HepG2 (cell line): ENCODE results near the gene TSPAN32. TPM values are rescaled to one million over a fixed set of nuclear protein-coding genes. Genes with fewer than 3 reads are reported as not detected.

ENCODE experiments used
- ATAC-seq: fragments of 200-7000 bp; cut with Tn5 transposase; 3 replicates; pipeline ENCODE4 v1.9.1; 2020; ENCODE audit warnings: mild to moderate bottlenecking, moderate library complexity
- BruUV-seq: library from RNA; stranded (reverse); fragments of 400-500 nt; replicated peaks from 2 replicates; lab custom pipeline; 2021; lab: Mats Ljungman, UMichigan
- CTCF ChIA-PET: fragments of 300-600 bp; formaldehyde crosslinking; extraction: SDS; loops from one replicate; lab custom pipeline; 2021; ENCODE audit warnings: low total read pairs, inconsistent platforms, low intra/inter-chr PET ratio; lab: Yijun Ruan, JAX
- POLR2A ChIA-PET: fragments of 350-600 bp; sonication (Branson Sonifier 250); formaldehyde crosslinking; loops from one replicate; lab custom pipeline; 2020; ENCODE audit warnings: antibody characterized with exemption, inconsistent platforms; lab: Yijun Ruan, JAX
- DNase-seq: peaks from one replicate; pipeline ENCODE4 v3.0.0-alpha.2; 2015; ENCODE audit warnings: low spot score
- FAIRE-seq: peaks from 3 replicates; lab custom pipeline; 2011; peaks lifted over from hg19 to GRCh38; lab: Jason Lieb, UNC
- H2AFZ ChIP-seq: one replicate; pipeline ENCODE4 v1.6.1; 2011; ENCODE audit warnings: low read length, inconsistent platforms
- H3K27ac ChIP-seq: fragments of 300-600 bp; 3 replicates; pipeline ENCODE4 v1.8.0; 2011; ENCODE audit warnings: mixed run types, mild to moderate bottlenecking, mixed read lengths, low read length, inconsistent platforms; ENCODE audit not compliant: insufficient read depth; ENCODE audit errors: extremely low read length
- H3K27me3 ChIP-seq, 2 experiments: fragments of 200-600 bp in 1 of 2; 2 replicates in 1 of 2; 3 replicates in 1 of 2; pipeline versions ENCODE4 v1.6.0 to v1.8.0; 2011; ENCODE audit warnings: low read length in 2 of 2, mild to moderate bottlenecking in 2 of 2, moderate library complexity in 2 of 2, inconsistent platforms in 1 of 2; ENCODE audit not compliant: insufficient read depth in 2 of 2, control insufficient read depth in 1 of 2
- H3K36me3 ChIP-seq, 2 experiments: fragments of 200-600 bp in 1 of 2; replicated peaks in 1 of 2; 2 replicates in 1 of 2; 3 replicates in 1 of 2; pipeline versions ENCODE4 v1.5.1 to v1.8.0; 2011; ENCODE audit warnings: low read length in 2 of 2, inconsistent platforms in 1 of 2; ENCODE audit not compliant: insufficient read depth in 2 of 2, control insufficient read depth in 1 of 2
- H3K4me1 ChIP-seq: 2 replicates; pipeline ENCODE4 v1.5.1; 2012; ENCODE audit warnings: low read length, inconsistent platforms; ENCODE audit not compliant: insufficient read depth
- H3K4me2 ChIP-seq: 2 replicates; pipeline ENCODE4 v1.6.0; 2011; ENCODE audit warnings: low read depth, low read length, inconsistent platforms
- H3K4me3 ChIP-seq, 3 experiments: fragments of 200-600 bp in 1 of 3; sonication (generic), shearing (Covaris generic) in 1 of 3; replicated peaks in 1 of 3; 2 replicates each; pipeline ENCODE4 v1.5.1; 2011 to 2016; ENCODE audit warnings: low read length in 3 of 3, inconsistent platforms in 2 of 3, low read depth in 2 of 3, mild to moderate bottlenecking in 2 of 3, control low read depth in 1 of 3, mixed read lengths in 1 of 3; ENCODE audit not compliant: insufficient read depth in 1 of 3
- H3K79me2 ChIP-seq: one replicate; pipeline ENCODE4 v1.6.1; 2011; ENCODE audit warnings: low read length, inconsistent platforms; ENCODE audit not compliant: insufficient read depth
- H3K9ac ChIP-seq: 2 replicates; pipeline ENCODE4 v1.6.0; 2011; ENCODE audit warnings: mild to moderate bottlenecking, low read depth, low read length, inconsistent platforms; ENCODE audit not compliant: insufficient read depth
- H3K9me3 ChIP-seq: 2 replicates; pipeline ENCODE4 v1.5.1; 2012; ENCODE audit warnings: mild to moderate bottlenecking, low read length
- H4K20me1 ChIP-seq: 2 replicates; pipeline ENCODE4 v1.6.0; 2011; ENCODE audit warnings: inconsistent platforms, mild to moderate bottlenecking, low read length, moderate library complexity; ENCODE audit not compliant: insufficient read depth
- ARHGAP35 ChIP-seq: sonication (generic); formaldehyde crosslinking; IDR thresholded peaks from 2 replicates; pipeline ENCODE4 v1.9.0; 2022; ENCODE audit warnings: mild to moderate bottlenecking, inconsistent platforms, moderate library complexity, missing genetic modification reagents, borderline replicate concordance
- FOXM1 ChIP-seq: sonication (generic); formaldehyde crosslinking; IDR thresholded peaks from 2 replicates; pipeline ENCODE4 v1.5.0; 2020; ENCODE audit warnings: missing genetic modification reagents
- MTF2 ChIP-seq: sonication (generic); formaldehyde crosslinking; IDR thresholded peaks from 2 replicates; pipeline ENCODE4 v1.5.0; 2020; ENCODE audit warnings: missing genetic modification reagents, borderline replicate concordance
- NR3C1 ChIP-seq: sonication (generic); formaldehyde crosslinking; IDR thresholded peaks from 2 replicates; pipeline ENCODE4 v1.4.0; 2020; ENCODE audit warnings: missing genetic modification reagents
- ZFP36L2 ChIP-seq: sonication (generic); formaldehyde crosslinking; IDR thresholded peaks from 2 replicates; pipeline ENCODE4 v1.4.0; 2020; ENCODE audit warnings: missing genetic modification reagents
- ZNF24 ChIP-seq: fragments of 450-650 bp; IDR thresholded peaks from 2 replicates; pipeline ENCODE4 v1.6.1; 2017; ENCODE audit warnings: antibody characterized with exemption, mild to moderate bottlenecking
- ZNF276 ChIP-seq: sonication (generic); formaldehyde crosslinking; IDR thresholded peaks from 2 replicates; pipeline ENCODE4 v1.4.0; 2020; ENCODE audit warnings: mild to moderate bottlenecking, low read depth, missing genetic modification reagents
- ZNF34 ChIP-seq: sonication (generic); formaldehyde crosslinking; IDR thresholded peaks from 2 replicates; pipeline ENCODE4 v1.4.0; 2020; ENCODE audit warnings: mild to moderate bottlenecking, missing genetic modification reagents, borderline replicate concordance
- ZNF350 ChIP-seq: sonication (generic); formaldehyde crosslinking; IDR thresholded peaks from 2 replicates; pipeline ENCODE4 v1.4.0; 2020; ENCODE audit warnings: mild to moderate bottlenecking, low read depth, missing genetic modification reagents, borderline replicate concordance
- ZNF383 ChIP-seq: sonication (generic); formaldehyde crosslinking; IDR thresholded peaks from 2 replicates; pipeline ENCODE4 v1.4.0; 2020; ENCODE audit warnings: missing genetic modification reagents, mild to moderate bottlenecking, borderline replicate concordance
- ZNF639 ChIP-seq: conservative IDR thresholded peaks from 2 replicates; pipeline ENCODE4 v1.6.1; 2018; ENCODE audit warnings: missing genetic modification reagents
- ZNF724P ChIP-seq: sonication (generic); formaldehyde crosslinking; IDR thresholded peaks from 2 replicates; pipeline ENCODE4 v1.8.0; 2022; ENCODE audit warnings: missing genetic modification reagents, borderline replicate concordance
- ZSCAN22 ChIP-seq: sonication (generic); formaldehyde crosslinking; IDR thresholded peaks from 2 replicates; pipeline ENCODE4 v1.4.0; 2020; ENCODE audit warnings: mild to moderate bottlenecking, missing genetic modification reagents
- ZSCAN30 ChIP-seq: sonication (generic); formaldehyde crosslinking; IDR thresholded peaks from 2 replicates; pipeline ENCODE4 v1.5.0; 2020; ENCODE audit warnings: mild to moderate bottlenecking, missing genetic modification reagents
- WGBS: methylation state at CpG from one replicate; pipeline ENCODE4 v1.1.6; 2017; ENCODE audit warnings: low lambda C conversion rate; 5-methylcytosine and 5-hydroxymethylcytosine counted together
- in situ Hi-C: cut with HindIII; loops from 2 replicates; pipeline ENCODE4 v1.10.0; 2017; ENCODE audit warnings: low pct_unique_long_range_greater_than_20kb; ENCODE audit not compliant: extremely low pct_ligation_motif_present
- intact Hi-C: fragments of 100-400 bp; cut with micrococcal nuclease; formaldehyde crosslinking; loops from one replicate; pipeline ENCODE4 v1.10.0; 2022; ENCODE audit not compliant: unreplicated experiment
- polyA plus RNA-seq, 8 experiments: library from polyadenylated mRNA; depleted of rRNA in 3 of 8; stranded (reverse) in 7 of 8; unstranded in 1 of 8; fragments of >200 nt; fragmentation: Illumina TruSeq in 4 of 8; extraction: Trizol in 4 of 8; gene quantifications; 2 replicates each; pipeline versions ENCODE4 v1.2.1 to v1.2.3, GENCODE V29; 2011 to 2016; ENCODE audit warnings: low read depth in 4 of 8, missing spikeins in 1 of 8, mixed read lengths in 1 of 8; ENCODE audit not compliant: insufficient read depth in 1 of 8
- total RNA-seq, 5 experiments: library from RNA; depleted of rRNA; stranded (reverse); fragments of >200 nt; fragmentation: Illumina TruSeq; extraction: Trizol; gene quantifications; 2 replicates each; pipeline ENCODE4 v1.2.3, GENCODE V29; 2016; ENCODE audit warnings: low read depth in 1 of 5
- TF ChIP-seq, protein P1 (sequence below): sonication (generic); formaldehyde crosslinking; IDR thresholded peaks from 2 replicates; pipeline ENCODE4 v1.5.1; 2020; ENCODE audit warnings: missing genetic modification reagents, mild to moderate bottlenecking, borderline replicate concordance

Gene TSPAN32
- total and polyA plus RNA-seq, 2 of the 13 experiments (the other 11 are each of a cell fraction or from before 2014, with no cell fraction given) = 0.09 to 0.70 TPM

DNA sequence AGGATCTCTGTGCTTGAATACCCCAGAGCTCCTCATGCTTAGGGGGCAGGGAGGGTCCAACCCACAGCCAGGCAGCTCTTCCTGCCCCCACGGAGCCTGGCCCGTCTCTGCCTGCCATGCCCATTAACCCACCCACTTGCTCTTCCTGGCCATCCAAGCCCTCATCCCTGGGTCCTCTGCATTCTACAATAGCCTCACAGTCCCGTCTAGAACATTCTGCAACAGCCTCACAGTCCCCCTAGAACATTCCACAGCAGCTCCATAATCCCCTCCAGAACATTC lies 15.1 kb downstream of the TSPAN32 start:
- no peak overlapping the region for H3K27ac ChIP-seq
- no peak overlapping the region for H3K4me2 ChIP-seq
- ChIA-PET POLR2A (no interaction called here), CTCF (no interaction called here)
- in situ Hi-C loops = no loop called here
- ATAC-seq (no peak), FAIRE-seq (no peak)
- H3K79me2 ChIP-seq = no peaks in the 10 kb centered on the region
- H3K36me3 ChIP-seq = no peaks in the 10 kb centered on the region
- H3K27me3 ChIP-seq = peaks cover 16 to 31% of the 10 kb centered on the region in 2 experiments; a peak in 3 of 5 replicates
- BruUV-seq = no TSS peak
- H2AFZ ChIP-seq = no peak overlapping the region
- 0% methylated on average over 1 of the region's 3 CpGs for WGBS
- no peak overlapping the region for H3K9ac ChIP-seq
- intact Hi-C loops = loop anchor here (10.0 kb wide), 1 partner anchor 218 kb away; no protein-coding TSS in a partner anchor
- H4K20me1 ChIP-seq = no peaks in the 10 kb centered on the region
- TF ChIP-seq, protein P1, sequence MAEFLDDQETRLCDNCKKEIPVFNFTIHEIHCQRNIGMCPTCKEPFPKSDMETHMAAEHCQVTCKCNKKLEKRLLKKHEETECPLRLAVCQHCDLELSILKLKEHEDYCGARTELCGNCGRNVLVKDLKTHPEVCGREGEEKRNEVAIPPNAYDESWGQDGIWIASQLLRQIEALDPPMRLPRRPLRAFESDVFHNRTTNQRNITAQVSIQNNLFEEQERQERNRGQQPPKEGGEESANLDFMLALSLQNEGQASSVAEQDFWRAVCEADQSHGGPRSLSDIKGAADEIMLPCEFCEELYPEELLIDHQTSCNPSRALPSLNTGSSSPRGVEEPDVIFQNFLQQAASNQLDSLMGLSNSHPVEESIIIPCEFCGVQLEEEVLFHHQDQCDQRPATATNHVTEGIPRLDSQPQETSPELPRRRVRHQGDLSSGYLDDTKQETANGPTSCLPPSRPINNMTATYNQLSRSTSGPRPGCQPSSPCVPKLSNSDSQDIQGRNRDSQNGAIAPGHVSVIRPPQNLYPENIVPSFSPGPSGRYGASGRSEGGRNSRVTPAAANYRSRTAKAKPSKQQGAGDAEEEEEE (CRISPR knock-in tag) = no peak
- TF ChIP-seq ZNF639 (CRISPR knock-in tag) (no peak), ZNF724P (CRISPR knock-in tag) (no peak), ZSCAN22 (CRISPR knock-in tag) (no peak), ZNF383 (no peak), ZFP36L2 (no peak), ARHGAP35 (CRISPR knock-in tag) (no peak), FOXM1 (CRISPR knock-in tag) (no peak), NR3C1 (CRISPR knock-in tag) (no peak), ZNF276 (no peak), MTF2 (CRISPR knock-in tag) (no peak), ZNF350 (no peak), ZSCAN30 (CRISPR knock-in tag) (no peak), ZNF34 (CRISPR knock-in tag) (no peak), ZNF24 (no peak)
- TF ChIP-seq, all 625 proteins: peak for 0
- H3K4me1 ChIP-seq = no peaks in the 10 kb centered on the region
- H3K4me3 ChIP-seq = no peak overlapping the region
- H3K9me3 ChIP-seq = no peaks in the 10 kb centered on the region
- DNase-seq = no peak
